Measurements from ENCODE around the gene MBD5.

GRCh38 chr2:148302526-148302925, 281.6 kb downstream of the MBD5 start:
- TF ChIP-seq EZH2 (IDR thresholded peaks at IDR 0.05; ENCODE audit: insufficient read depth, poor library complexity, severe bottlenecking) (no peak), EZH2phosphoT487 (IDR thresholded peaks at IDR 0.05; ENCODE audit: insufficient read depth, low read depth) (no peak)
